IPS DF 4.7 (cell line): Measurements from ENCODE around the gene PID1.

Source experiments
- DNase-seq: peaks from one replicate; pipeline ENCODE4 v3.0.0-alpha.2; 2013; ENCODE audit warnings: low spot score; ENCODE audit errors: extremely low read depth

PID1 gene

GRCh38 chr2:229270551-229271410, at the start of gene PID1:
Gene PID1 (minus strand): TSS chr2:229271287. CDS start chr2:229271043, 244 bp downstream.
- no peak for DNase-seq

- no peak for DNase-seq
Observed at GRCh38 chr2:229319558-229319957, 48.5 kb upstream of the PID1 start.

GRCh38 chr2:229314117-229314516, 43.0 kb upstream of the PID1 start:
- DNase-seq = no peak

- no peak for DNase-seq
Observed at GRCh38 chr2:229313591-229313990, 42.5 kb upstream of the PID1 start.

GRCh38 chr2:229301237-229301636, 30.1 kb upstream of the PID1 start:
- DNase-seq = no peak

GRCh38 chr2:229300790-229301189, 29.7 kb upstream of the PID1 start:
- no peak for DNase-seq

- no peak for DNase-seq
Observed at GRCh38 chr2:229300371-229300770, 29.3 kb upstream of the PID1 start.

GRCh38 chr2:229297247-229297646, 26.2 kb upstream of the PID1 start:
- no peak for DNase-seq

GRCh38 chr2:229296536-229296935, 25.4 kb upstream of the PID1 start:
- no peak for DNase-seq

- DNase-seq = no peak
Observed at GRCh38 chr2:229296016-229296415, 24.9 kb upstream of the PID1 start.

- no peak for DNase-seq
Observed at GRCh38 chr2:229287823-229288222, 16.7 kb upstream of the PID1 start.

GRCh38 chr2:229282758-229283546, 11.9 kb upstream of the PID1 start:
- DNase-seq = no peak

GRCh38 chr2:229279516-229279915, 8.4 kb upstream of the PID1 start:
- no peak for DNase-seq

- no peak for DNase-seq
Observed at GRCh38 chr2:229275506-229275905, 4.4 kb upstream of the PID1 start.

- DNase-seq = peak; percentile 82
Observed at GRCh38 chr2:229273723-229274338, 2.7 kb upstream of the PID1 start.

- DNase-seq = no peak
Observed at GRCh38 chr2:229273006-229273722, 2.1 kb upstream of the PID1 start.

GRCh38 chr2:229269941-229270340, 1.1 kb downstream of the PID1 start:
- no peak for DNase-seq

GRCh38 chr2:229269146-229269545, 1.9 kb downstream of the PID1 start:
- no peak for DNase-seq

- no peak for DNase-seq
Observed at GRCh38 chr2:229268626-229269025, 2.5 kb downstream of the PID1 start.

- DNase-seq = no peak
Observed at GRCh38 chr2:229267080-229267479, 4.0 kb downstream of the PID1 start.

- no peak for DNase-seq
Observed at GRCh38 chr2:229265727-229266126, 5.4 kb downstream of the PID1 start.
